Loucy (cell line): ENCODE measurements around the gene GORASP1.

ENCODE experiments used
- EZH2phosphoT487 ChIP-seq: fragments of 200-600 bp; IDR thresholded peaks from 2 replicates; pipeline ENCODE4 v1.6.1; 2018; ENCODE audit warnings: antibody characterized with exemption, mild to moderate bottlenecking, moderate library complexity, borderline replicate concordance
- TF ChIP-seq, protein P1 (sequence below): fragments of 200-600 bp; sonication (generic); conservative IDR thresholded peaks from 2 replicates; pipeline ENCODE4 v1.5.1; 2014; ENCODE audit warnings: mild to moderate bottlenecking, antibody characterized with exemption, low read length

DNA sequence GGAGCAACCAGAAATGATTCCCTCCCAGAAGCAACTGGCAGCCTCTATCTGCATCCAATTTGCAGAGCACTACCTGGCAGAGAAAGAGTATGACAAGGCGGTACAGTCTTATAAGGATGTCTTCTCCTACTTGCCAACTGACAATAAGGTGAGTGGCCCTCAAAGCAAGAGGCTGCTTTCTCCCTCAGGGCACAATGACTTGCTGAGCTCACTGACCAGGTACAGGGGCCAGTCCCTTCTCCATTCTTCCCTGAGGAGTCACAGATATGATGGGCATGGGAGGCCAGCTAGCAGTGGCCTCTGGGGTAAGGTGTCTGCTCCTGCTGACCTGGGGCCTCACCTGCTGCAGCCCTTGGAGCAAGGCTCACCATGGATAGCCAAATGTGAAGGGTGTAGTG, 25.7 kb upstream of the GORASP1 start:
- TF ChIP-seq, protein P1, sequence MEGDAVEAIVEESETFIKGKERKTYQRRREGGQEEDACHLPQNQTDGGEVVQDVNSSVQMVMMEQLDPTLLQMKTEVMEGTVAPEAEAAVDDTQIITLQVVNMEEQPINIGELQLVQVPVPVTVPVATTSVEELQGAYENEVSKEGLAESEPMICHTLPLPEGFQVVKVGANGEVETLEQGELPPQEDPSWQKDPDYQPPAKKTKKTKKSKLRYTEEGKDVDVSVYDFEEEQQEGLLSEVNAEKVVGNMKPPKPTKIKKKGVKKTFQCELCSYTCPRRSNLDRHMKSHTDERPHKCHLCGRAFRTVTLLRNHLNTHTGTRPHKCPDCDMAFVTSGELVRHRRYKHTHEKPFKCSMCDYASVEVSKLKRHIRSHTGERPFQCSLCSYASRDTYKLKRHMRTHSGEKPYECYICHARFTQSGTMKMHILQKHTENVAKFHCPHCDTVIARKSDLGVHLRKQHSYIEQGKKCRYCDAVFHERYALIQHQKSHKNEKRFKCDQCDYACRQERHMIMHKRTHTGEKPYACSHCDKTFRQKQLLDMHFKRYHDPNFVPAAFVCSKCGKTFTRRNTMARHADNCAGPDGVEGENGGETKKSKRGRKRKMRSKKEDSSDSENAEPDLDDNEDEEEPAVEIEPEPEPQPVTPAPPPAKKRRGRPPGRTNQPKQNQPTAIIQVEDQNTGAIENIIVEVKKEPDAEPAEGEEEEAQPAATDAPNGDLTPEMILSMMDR, result no peak
- TF ChIP-seq EZH2phosphoT487, result no peak
